Erythroblast (primary cell): ENCODE measurements around the gene AFAP1L1.

Experiments
- GATA1 ChIP-seq: IDR thresholded peaks from 2 replicates; pipeline ENCODE4 v1.6.1; 2011; ENCODE audit warnings: low read depth, mild to moderate bottlenecking, control low read depth, low read length, moderate library complexity
- POLR2A ChIP-seq: IDR thresholded peaks from 2 replicates; pipeline ENCODE4 v1.6.1; 2011; ENCODE audit warnings: mild to moderate bottlenecking, low read length

- no peak for TF ChIP-seq POLR2A
- TF ChIP-seq GATA1 = no peak
Observed at GRCh38 chr5:149349382-149349781, 77.7 kb downstream of the AFAP1L1 start.
